Dendritic cell treated with granulocyte-macrophage colony-stimulating factor and Interleukin-4, amounts not matched to agents 40 ng/mL and 50 ng/mL, for 4 days (primary cell): Measurements from ENCODE around the gene ENO2.

Experiments
- H3K27ac Mint-ChIP-seq: one replicate; pipeline ENCODE4 v1.8.0; 2022; ENCODE audit warnings: mild to moderate bottlenecking, mixed read lengths
- H3K27me3 Mint-ChIP-seq: one replicate; pipeline ENCODE4 v1.8.0; 2022; ENCODE audit warnings: mild to moderate bottlenecking, mixed read lengths
- H3K36me3 Mint-ChIP-seq: one replicate; pipeline ENCODE4 v1.8.0; 2022; ENCODE audit warnings: low read depth, mixed read lengths
- H3K4me1 Mint-ChIP-seq: one replicate; pipeline ENCODE4 v1.8.0; 2022; ENCODE audit warnings: low read depth, mixed read lengths
- H3K4me3 Mint-ChIP-seq: one replicate; pipeline ENCODE4 v1.8.0; 2022; ENCODE audit warnings: mild to moderate bottlenecking, moderate library complexity, mixed read lengths
- H3K9me3 Mint-ChIP-seq: one replicate; pipeline ENCODE4 v1.8.0; 2022; ENCODE audit warnings: mixed read lengths
- intact Hi-C: fragments of 100-400 bp; cut with micrococcal nuclease; formaldehyde crosslinking; loops from one replicate; pipeline ENCODE4 v1.15.0; 2022

ENO2 gene

DNA sequence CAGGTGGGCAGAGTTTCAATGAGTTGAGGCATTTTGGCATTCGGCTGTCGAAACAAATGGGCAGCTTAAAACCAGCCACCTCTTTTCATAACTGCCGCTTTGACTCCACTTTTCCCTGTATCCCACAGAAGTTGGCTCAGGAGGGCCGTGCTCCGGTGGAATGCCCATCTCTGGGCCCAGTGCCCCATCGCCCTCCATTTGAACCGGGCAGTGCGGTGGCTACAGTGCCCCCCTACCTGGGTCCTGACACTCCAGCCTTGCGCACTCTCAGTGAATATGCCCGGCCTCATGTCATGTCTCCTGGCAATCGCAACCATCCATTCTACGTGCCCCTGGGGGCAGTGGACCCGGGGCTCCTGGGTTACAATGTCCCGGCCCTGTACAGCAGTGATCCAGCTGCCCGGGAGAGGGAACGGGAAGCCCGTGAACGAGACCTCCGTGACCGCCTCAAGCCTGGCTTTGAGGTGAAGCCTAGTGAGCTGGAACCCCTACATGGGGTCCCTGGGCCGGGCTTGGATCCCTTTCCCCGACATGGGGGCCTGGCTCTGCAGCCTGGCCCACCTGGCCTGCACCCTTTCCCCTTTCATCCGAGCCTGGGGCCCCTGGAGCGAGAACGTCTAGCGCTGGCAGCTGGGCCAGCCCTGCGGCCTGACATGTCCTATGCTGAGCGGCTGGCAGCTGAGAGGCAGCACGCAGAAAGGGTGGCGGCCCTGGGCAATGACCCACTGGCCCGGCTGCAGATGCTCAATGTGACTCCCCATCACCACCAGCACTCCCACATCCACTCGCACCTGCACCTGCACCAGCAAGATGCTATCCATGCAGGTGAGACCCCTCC lies 24.2 kb downstream of the ENO2 start:
- Mint-ChIP-seq H3K4me1 (peaks cover 70% of the 10 kb centered on the region), H3K4me3 (peak overlapping the region; percentile 79), H3K36me3 (peaks cover 62% of the 10 kb centered on the region), H3K9me3 (no peaks in the 10 kb centered on the region), H3K27me3 (peaks cover 2% of the 10 kb centered on the region), H3K27ac (peak overlapping the region; percentile 87)
- intact Hi-C loops = loop anchor here (2.0 to 5.0 kb wide), 2 partner anchors 14 to 71 kb away; partner anchors contain the start of gene TPI1

DNA sequence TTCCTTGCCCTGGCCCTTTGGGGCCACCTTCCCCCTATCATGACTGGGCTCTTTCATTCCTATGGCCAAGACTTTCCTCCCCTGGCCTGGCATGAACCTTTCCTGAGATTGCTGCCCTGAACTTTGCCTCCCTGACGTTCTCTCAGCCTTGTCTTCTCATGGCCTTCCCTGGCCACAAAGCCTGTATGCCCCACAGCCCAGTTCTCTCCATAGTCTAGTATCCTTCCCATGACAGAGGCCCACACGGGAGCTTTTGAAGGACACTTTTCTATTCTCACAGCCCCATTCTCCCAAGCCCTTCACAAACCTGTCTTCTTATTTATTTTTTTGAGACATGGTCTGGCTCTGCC lies 24.8 kb downstream of the ENO2 start:
- no peak overlapping the region for H3K4me3 Mint-ChIP-seq
- intact Hi-C loops = loop anchor here (2.0 to 5.0 kb wide), 2 partner anchors 14 to 72 kb away; partner anchors contain the start of gene TPI1
- peaks cover 56% of the 10 kb centered on the region for H3K36me3 Mint-ChIP-seq
- peaks cover 70% of the 10 kb centered on the region for H3K4me1 Mint-ChIP-seq
- H3K9me3 Mint-ChIP-seq = no peaks in the 10 kb centered on the region
- H3K27ac Mint-ChIP-seq = peak overlapping the region; percentile 87
- peaks cover 2% of the 10 kb centered on the region for H3K27me3 Mint-ChIP-seq

DNA sequence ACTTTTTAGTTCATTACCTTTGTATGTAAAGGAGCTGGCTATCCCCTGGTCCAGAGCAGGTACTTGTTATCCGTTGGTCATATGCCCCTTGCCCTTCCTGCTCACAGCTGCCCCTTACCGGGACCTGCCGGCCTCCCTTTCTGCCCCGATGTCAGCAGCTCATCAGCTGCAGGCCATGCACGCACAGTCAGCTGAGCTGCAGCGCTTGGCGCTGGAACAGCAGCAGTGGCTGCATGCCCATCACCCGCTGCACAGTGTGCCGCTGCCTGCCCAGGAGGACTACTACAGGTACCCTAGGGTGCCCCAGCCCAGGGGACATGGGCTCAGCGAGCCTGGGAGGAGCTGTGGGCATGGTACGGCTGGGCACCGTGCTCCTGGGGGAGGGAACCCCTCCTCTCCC lies 26.9 kb downstream of the ENO2 start:
- no peaks in the 10 kb centered on the region for H3K9me3 Mint-ChIP-seq
- peaks cover 35% of the 10 kb centered on the region for H3K36me3 Mint-ChIP-seq
- H3K4me1 Mint-ChIP-seq = peaks cover 64% of the 10 kb centered on the region
- H3K4me3 Mint-ChIP-seq = no peak overlapping the region
- H3K27me3 Mint-ChIP-seq = no peaks in the 10 kb centered on the region
- H3K27ac Mint-ChIP-seq = no peak overlapping the region
- intact Hi-C loops = loop anchor here (5.0 kb wide), 1 partner anchor 171 kb away; no protein-coding TSS in a partner anchor

DNA sequence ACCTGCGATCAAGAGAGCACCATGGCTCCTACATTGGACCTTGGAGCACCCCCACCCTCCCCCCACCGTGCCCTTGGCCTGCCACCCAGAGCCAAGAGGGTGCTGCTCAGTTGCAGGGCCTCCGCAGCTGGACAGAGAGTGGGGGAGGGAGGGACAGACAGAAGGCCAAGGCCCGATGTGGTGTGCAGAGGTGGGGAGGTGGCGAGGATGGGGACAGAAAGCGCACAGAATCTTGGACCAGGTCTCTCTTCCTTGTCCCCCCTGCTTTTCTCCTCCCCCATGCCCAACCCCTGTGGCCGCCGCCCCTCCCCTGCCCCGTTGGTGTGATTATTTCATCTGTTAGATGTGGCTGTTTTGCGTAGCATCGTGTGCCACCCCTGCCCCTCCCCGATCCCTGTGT lies 27.4 kb downstream of the ENO2 start:
- Mint-ChIP-seq H3K27ac (peak overlapping the region; percentile 99), H3K9me3 (no peaks in the 10 kb centered on the region), H3K4me1 (peaks cover 64% of the 10 kb centered on the region), H3K36me3 (peaks cover 30% of the 10 kb centered on the region), H3K27me3 (no peaks in the 10 kb centered on the region), H3K4me3 (no peak overlapping the region)
- intact Hi-C loops = loop anchor here (5.0 kb wide), 1 partner anchor 171 kb away; no protein-coding TSS in a partner anchor

DNA sequence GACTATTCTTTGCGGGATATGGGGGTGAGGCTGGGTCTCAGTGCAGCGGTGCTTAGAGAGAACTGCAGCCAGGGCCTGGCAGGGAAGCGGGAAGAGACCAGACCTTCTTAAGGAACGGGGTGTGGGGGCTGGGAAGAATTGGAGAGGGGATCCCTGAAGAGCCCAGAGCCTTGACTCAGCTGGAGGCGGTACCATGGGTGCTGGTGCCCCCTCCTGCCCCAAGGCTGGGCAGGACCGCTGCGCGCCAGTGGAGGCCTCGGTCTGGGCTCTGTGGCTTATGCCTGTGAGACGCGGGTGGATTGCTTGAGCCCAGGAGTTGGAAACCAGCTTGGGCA lies 27.9 kb downstream of the ENO2 start:
- no peaks in the 10 kb centered on the region for H3K9me3 Mint-ChIP-seq
- no peak overlapping the region for H3K4me3 Mint-ChIP-seq
- H3K36me3 Mint-ChIP-seq = peaks cover 27% of the 10 kb centered on the region
- H3K27me3 Mint-ChIP-seq = no peaks in the 10 kb centered on the region
- peak overlapping the region; percentile 99 for H3K27ac Mint-ChIP-seq
- H3K4me1 Mint-ChIP-seq = peaks cover 65% of the 10 kb centered on the region
- intact Hi-C loops = loop anchor here (5.0 kb wide), 1 partner anchor 170 kb away; no protein-coding TSS in a partner anchor

DNA sequence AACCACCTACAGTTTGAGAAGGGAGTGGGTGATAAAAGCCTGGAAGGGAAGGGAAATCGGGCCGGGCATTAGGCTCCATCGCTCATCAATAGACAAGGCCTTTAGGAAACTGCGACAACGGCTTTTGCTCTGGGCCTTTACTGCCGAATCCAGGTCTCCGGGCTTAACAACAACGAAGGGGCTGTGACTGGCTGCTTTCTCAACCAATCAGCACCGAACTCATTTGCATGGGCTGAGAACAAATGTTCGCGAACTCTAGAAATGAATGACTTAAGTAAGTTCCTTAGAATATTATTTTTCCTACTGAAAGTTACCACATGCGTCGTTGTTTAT lies 29.0 kb downstream of the ENO2 start:
- intact Hi-C loops = loop anchor here (5.0 kb wide), 1 partner anchor 169 kb away; no protein-coding TSS in a partner anchor
- Mint-ChIP-seq H3K4me3 (peak overlapping the region; percentile 70), H3K27me3 (no peaks in the 10 kb centered on the region), H3K27ac (peak overlapping the region; percentile 99), H3K4me1 (peaks cover 70% of the 10 kb centered on the region), H3K36me3 (peaks cover 27% of the 10 kb centered on the region), H3K9me3 (no peaks in the 10 kb centered on the region)

DNA sequence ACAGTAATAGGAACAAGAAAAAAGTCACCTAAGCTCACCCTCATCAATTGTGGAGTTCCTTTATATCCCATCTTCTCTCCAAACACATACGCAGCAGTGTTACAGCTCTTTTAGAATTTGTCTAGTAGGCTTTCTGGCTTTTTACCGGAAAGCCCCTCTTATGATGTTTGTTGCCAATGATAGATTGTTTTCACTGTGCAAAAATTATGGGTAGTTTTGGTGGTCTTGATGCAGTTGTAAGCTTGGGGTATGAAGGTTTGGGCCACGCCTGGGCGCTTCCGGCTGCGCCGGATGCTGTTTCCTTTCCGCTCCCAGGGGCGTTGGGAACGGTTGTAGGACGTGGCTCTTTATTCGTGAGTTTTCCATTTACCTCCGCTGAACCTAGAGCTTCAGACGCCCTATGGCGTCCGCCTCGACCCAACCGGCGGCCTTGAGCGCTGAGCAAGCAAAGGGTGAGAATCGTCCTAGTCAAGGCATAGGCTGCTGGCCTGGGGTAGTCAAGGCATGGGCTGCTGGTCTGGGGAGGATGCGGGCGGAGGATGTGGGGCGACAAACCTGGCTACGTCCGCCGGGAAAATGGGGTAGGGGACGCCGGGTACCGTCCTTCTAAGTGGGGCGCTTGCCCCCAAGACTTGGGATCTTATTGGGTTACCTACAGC lies 29.5 kb downstream of the ENO2 start, which contains the start of the genes C12orf57 and RNU7-1:
Gene C12orf57 (plus strand): TSS at position 301 of the 659 bp plus-strand sequence. CDS start 100 bp downstream, at position 401.
Gene RNU7-1 (plus strand): TSS at position 95 of the 659 bp plus-strand sequence.
- H3K27ac Mint-ChIP-seq = peak within 1 kb of the TSS; percentile 99
- H3K36me3 Mint-ChIP-seq = peaks cover 27% of the 10 kb centered on the region
- no peaks in the 10 kb centered on the region for H3K27me3 Mint-ChIP-seq
- H3K4me3 Mint-ChIP-seq = peak within 1 kb of the TSS; percentile 70
- H3K4me1 Mint-ChIP-seq = peaks cover 72% of the 10 kb centered on the region
- H3K9me3 Mint-ChIP-seq = no peaks in the 10 kb centered on the region
- intact Hi-C loops = loop anchor here (1.0 to 5.0 kb wide), 3 partner anchors 17 to 168 kb away; no protein-coding TSS in a partner anchor

DNA sequence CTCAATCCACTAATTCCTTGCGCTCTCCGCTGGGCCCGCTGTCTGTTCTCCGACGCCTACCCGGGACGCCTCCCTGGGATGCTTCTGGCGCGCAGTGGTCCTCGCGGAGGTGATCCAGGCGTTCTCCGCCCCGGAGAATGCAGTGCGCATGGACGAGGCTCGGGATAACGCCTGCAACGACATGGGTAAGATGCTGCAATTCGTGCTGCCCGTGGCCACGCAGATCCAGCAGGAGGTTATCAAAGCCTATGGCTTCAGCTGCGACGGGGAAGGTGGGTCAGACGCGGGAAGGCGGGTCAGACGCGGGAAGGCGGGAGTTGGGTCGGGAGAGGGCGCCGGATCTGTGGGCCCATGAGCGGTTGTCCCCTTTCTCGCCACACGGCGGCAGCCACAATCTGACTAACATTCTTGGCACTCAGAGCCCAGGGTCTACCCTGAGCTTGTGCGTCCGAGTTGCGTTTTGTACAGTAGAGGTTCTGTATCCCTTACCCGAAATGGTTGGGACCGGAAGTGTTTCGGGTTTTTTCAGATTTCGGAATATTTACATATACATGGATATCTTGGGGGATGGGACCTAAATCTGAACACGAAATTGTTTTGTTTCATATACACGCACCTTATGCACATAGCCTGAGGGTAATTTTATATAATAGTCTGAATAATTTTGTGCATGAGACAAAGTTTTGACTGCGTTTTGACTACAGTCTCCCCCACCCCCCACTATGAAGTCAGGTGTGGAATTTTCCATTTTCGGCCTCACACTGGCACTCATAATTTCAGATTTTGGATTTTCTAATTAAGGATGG lies 30.2 kb downstream of the ENO2 start:
- Mint-ChIP-seq H3K27me3 (no peaks in the 10 kb centered on the region), H3K4me1 (peaks cover 73% of the 10 kb centered on the region)
- intact Hi-C loops = loop anchor here (1.0 to 5.0 kb wide), 3 partner anchors 17 to 168 kb away; no protein-coding TSS in a partner anchor

DNA sequence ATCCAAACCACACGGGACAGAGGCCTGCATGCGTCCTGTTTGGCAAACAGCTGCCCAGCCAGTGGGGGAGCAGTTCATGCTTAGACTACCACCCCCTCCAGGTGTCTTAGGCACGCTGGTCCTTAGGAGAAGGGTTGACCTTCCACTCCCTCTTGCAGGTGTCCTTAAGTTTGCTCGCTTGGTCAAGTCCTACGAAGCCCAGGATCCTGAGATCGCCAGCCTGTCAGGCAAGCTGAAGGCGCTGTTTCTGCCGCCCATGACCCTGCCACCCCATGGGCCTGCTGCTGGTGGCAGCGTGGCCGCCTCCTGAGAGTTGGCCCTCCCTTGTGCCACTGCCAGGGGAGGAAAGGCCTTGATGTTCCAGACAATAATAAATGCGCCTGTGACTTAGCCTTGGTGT lies 31.2 kb downstream of the ENO2 start:
- peaks cover 80% of the 10 kb centered on the region for H3K4me1 Mint-ChIP-seq
- H3K36me3 Mint-ChIP-seq = peaks cover 11% of the 10 kb centered on the region
- no peaks in the 10 kb centered on the region for H3K27me3 Mint-ChIP-seq
- H3K9me3 Mint-ChIP-seq = no peaks in the 10 kb centered on the region
- intact Hi-C loops = no loop called here
- H3K27ac Mint-ChIP-seq = peak overlapping the region; percentile 81
- no peak overlapping the region for H3K4me3 Mint-ChIP-seq

More for the DNA sequence above, 30.2 kb downstream of the ENO2 start:
- Mint-ChIP-seq H3K36me3 (peaks cover 20% of the 10 kb centered on the region), H3K27ac (peak overlapping the region; percentile 99), H3K4me3 (peak overlapping the region; percentile 70), H3K9me3 (no peaks in the 10 kb centered on the region)

DNA sequence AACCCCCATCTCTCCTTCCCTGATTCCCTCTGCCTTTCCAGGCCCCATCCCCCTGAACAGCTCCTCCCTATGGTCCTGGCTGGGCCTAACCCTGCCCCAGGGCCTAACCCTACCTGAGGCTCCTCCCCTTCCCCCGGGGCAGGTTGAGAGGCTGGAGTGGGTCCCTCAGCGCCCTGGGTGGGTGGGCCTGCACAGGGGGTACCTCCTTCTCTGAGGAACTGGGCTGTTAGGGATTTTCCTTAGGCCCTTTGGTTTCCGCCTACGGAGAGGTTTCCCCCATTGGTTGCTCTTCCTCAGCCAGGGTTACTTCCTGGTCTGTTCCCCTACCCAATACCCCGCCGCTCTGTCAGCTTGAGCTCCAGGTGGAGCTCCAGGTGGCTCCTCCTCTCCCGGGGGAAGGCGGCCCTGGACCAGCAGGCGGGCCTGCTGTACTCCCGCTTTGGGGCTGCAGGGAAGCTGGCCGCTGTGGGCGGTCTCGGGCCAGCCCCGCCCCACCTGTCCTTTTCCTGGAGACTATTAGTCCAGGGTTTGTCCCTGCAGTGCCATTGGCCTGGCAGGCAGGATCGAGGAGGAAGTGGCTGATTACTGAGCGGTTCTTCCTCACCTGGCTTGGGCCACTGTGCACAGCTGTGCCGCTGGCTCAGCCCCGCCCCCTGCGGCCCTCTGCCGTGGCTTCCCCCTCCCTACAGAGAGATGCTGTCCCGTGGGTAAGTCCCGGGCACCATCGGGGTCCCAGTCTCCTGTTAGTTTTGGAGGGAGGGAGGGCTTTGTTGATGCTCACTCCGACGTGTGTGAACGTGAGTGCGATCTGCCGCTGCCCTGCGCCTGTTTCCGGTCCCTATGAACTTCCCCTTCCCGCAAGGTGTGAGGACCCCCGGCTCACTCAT lies 31.9 kb downstream of the ENO2 start:
- Mint-ChIP-seq H3K4me3 (peak overlapping the region; percentile 68), H3K36me3 (peaks cover 5% of the 10 kb centered on the region), H3K9me3 (no peaks in the 10 kb centered on the region), H3K27ac (peak overlapping the region; percentile 81), H3K4me1 (peaks cover 84% of the 10 kb centered on the region), H3K27me3 (no peaks in the 10 kb centered on the region)
- intact Hi-C loops = no loop called here

DNA sequence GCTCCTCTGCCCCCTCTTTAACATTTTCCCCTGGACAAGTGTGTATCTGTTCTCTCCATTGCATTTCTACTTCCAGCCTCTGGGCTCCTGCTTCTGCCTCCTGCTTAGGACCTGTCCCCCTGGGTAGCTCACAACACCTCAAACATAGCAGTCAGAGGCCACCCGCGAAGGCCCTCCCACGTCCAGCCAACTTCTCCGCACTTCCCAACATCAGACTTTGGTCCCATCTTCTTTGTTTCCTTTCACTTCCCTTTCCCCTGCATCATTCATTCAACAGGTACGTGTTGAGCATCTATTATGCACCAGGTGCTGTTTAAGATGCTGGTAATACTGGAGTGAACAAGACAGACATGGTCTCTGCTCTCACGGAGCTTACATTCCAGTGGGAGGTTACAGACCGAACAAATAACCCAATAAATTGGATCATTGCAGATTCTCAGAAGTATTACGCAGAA lies 32.6 kb downstream of the ENO2 start:
- Mint-ChIP-seq H3K4me3 (peak overlapping the region; percentile 68), H3K4me1 (peaks cover 84% of the 10 kb centered on the region), H3K9me3 (no peaks in the 10 kb centered on the region), H3K36me3 (peaks cover 7% of the 10 kb centered on the region), H3K27me3 (no peaks in the 10 kb centered on the region), H3K27ac (peak overlapping the region; percentile 81)
- intact Hi-C loops = no loop called here

DNA sequence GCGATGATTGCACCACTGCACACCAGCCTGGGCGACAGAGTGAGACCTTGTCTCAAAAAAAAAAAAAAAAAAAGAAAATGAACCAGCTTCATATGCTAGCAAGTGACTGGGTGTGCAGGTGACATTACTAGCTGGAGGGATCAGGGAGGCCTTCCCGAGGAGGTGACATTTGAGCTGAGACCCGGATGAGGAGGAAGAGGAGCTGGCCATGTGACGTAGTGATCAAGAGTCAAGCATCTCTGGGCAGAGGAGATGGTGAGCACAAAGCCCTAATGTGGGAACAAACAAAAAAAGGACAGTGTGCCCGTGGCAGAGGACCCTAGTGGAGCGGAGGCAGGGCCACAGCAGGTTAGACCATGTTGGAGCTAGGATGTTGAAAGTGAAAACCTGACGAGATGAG lies 33.2 kb downstream of the ENO2 start:
- no peaks in the 10 kb centered on the region for H3K27me3 Mint-ChIP-seq
- no peak overlapping the region for H3K4me3 Mint-ChIP-seq
- peak overlapping the region; percentile 12 for H3K27ac Mint-ChIP-seq
- intact Hi-C loops = no loop called here
- peaks cover 77% of the 10 kb centered on the region for H3K4me1 Mint-ChIP-seq
- no peaks in the 10 kb centered on the region for H3K9me3 Mint-ChIP-seq
- H3K36me3 Mint-ChIP-seq = peaks cover 13% of the 10 kb centered on the region
